Suppressor macrophage treated with lipopolysaccharide for 1 hour (primary cell): ENCODE data around the gene ALDH1B1.

Experiments
- DNase-seq, 3 donors: peaks; one replicate each; pipeline ENCODE4 v3.0.0-alpha.2; 2020 to 2022

The ALDH1B1 gene

DNA sequence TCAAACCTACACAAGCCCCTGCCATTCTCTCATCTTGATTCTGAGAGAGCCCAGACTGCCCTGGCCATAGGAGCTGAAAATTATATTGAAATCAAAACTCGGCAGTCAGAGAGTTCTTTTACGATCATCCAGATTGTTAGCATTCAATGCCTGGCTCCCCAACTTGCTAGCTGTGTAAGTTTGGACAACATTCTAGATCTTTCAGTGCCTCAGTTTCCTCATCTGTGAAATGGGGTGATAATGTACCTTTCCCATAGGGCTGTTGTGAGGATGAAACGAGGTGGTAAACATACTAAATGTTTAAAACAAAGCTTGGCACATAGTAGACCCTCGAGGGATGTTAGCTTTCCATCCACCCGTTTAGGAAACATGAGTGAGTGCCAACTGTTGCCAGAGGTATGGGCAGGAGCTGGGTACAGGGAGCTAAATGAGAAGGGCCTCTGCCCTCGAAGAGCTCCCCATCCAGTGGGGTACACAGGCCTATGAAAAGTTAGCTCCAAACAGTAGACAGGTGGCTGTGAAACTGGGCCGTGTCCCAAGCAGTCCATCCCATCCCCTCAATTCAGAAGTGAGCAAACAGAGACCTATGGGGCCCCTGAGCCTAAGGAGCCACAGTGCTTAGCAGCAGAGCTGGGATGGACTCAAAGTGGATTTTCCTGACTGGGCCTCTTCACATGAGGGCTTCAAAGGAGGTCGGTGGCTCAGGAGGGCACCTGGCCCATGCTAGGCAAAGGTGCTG, 49.0 kb downstream of the ALDH1B1 start:
- no peak for DNase-seq

DNA sequence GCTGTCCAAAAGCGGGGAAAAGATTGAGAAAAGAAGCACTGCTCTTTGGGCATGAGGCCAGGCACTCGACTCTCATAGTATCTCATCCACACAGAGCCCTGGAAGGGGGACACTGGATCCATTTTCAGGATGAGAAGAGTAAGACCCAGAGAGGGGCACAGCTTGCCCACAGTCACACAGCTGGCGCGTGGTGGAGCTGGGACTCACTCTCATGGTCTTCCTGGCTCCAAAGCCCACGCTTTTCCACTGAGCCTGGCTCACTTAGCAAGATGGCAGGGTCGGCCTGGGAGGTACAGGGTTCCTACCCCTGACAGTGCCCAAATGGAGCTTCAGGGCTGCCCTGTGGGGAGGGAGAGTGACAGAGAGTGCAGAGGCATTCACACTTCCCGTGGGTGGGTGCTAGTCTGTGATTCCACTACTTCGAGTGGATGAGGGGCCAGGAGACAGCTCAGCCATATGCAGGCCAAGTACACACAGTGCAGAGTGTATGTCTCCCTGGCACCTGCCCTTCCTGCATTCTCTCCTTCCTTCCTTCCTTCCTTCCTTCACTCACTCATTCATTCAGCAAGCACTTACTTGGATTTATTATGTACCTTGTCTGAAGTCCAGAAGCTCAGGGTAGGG, 50.1 kb downstream of the ALDH1B1 start:
- no peak for DNase-seq

DNA sequence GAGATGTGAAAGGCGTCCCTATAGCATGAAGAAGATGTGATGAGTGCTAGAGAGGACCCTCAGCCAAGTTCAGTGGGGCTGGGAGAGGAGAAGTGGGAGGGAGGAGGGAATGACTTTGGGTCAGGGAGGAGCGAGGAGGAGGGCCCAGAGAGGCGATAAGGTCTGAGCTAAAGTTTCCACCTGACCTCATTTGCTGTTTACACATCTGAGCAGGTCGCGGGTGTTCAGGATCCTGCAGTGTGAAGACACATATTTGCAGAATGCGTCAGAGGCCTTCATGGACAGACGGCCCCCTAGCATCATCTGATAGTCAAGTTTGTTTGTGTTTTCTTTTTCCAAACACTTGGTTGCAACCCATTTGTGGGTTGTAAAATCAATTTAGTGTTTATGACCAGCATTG, 50.7 kb downstream of the ALDH1B1 start:
- DNase-seq = no peak

DNA sequence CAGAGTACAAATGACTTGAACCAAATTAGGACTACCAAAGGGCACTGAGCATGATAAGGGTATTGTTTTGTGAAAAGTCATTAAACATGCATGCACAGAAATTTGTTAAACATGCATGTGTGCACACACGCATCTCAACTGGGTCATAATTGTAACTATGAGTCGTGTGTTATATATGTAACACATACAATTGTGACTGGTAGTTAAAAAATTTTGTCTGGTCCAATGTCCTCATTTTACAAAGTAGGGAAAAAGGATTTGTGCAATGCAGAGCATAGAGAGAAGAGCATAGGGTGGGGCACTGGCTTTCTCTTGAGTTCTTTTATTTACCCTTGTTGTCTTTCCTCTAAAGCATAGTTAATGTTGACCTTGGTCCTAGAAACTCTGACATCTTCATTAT, 51.1 kb downstream of the ALDH1B1 start:
- no peak for DNase-seq

- peak in 2 of 3 donors; percentile 8 to 30 for DNase-seq
Observed at GRCh38 chr9:38445154-38446043, 52.9 kb downstream of the ALDH1B1 start.

GRCh38 chr9:38447703-38448102, 55.2 kb downstream of the ALDH1B1 start:
- DNase-seq = no peak
